Neural cell (in vitro differentiated cells): ENCODE data around the gene HSF4.

Experiments used
- CTCF ChIP-seq: fragments of 450-650 bp; IDR thresholded peaks from 2 replicates; pipeline ENCODE4 v1.5.1; 2014; ENCODE audit warnings: antibody characterized with exemption, mild to moderate bottlenecking, moderate library complexity; ENCODE audit not compliant: poor library complexity, severe bottlenecking
- EP300 ChIP-seq: fragments of 450-650 bp; conservative IDR thresholded peaks from 2 replicates; pipeline ENCODE4 v1.6.1; 2014; ENCODE audit warnings: antibody characterized with exemption, mild to moderate bottlenecking, moderate library complexity; ENCODE audit not compliant: poor library complexity, severe bottlenecking
- EZH2 ChIP-seq: fragments of 200-600, 300-800 bp; shearing (Covaris generic), sonication (generic); IDR thresholded peaks from 2 replicates; pipeline ENCODE4 v1.6.1; 2014; ENCODE audit warnings: antibody characterized with exemption, low read length, borderline replicate concordance, mild to moderate bottlenecking; ENCODE audit not compliant: insufficient read depth, poor library complexity, severe bottlenecking
- MXI1 ChIP-seq: fragments of 450-650 bp; conservative IDR thresholded peaks from 2 replicates; pipeline ENCODE4 v1.6.1; 2014; ENCODE audit warnings: antibody characterized with exemption, mild to moderate bottlenecking; ENCODE audit not compliant: poor library complexity, severe bottlenecking
- POLR2AphosphoS5 ChIP-seq: IDR thresholded peaks from 2 replicates; pipeline ENCODE4 v1.6.1; 2012
- RAD21 ChIP-seq: fragments of 450-650 bp; conservative IDR thresholded peaks from 2 replicates; pipeline ENCODE4 v1.6.1; 2014; ENCODE audit warnings: antibody characterized with exemption, mild to moderate bottlenecking, moderate library complexity
- REST ChIP-seq: IDR thresholded peaks from 2 replicates; pipeline ENCODE4 v1.6.1; 2012; ENCODE audit warnings: borderline replicate concordance
- SMC3 ChIP-seq: fragments of 450-650 bp; conservative IDR thresholded peaks from 2 replicates; pipeline ENCODE4 v1.6.1; 2014; ENCODE audit warnings: antibody characterized with exemption, mild to moderate bottlenecking, moderate library complexity; ENCODE audit not compliant: poor library complexity
- TAF1 ChIP-seq: IDR thresholded peaks from 2 replicates; pipeline ENCODE4 v1.6.1; 2012; ENCODE audit warnings: low read depth

- no peak for TF ChIP-seq CTCF
- TF ChIP-seq POLR2AphosphoS5: no peak
- no peak for TF ChIP-seq REST
- TF ChIP-seq EZH2: no peak
- no peak for TF ChIP-seq EP300
- TF ChIP-seq RAD21: no peak
- no peak for TF ChIP-seq TAF1
- TF ChIP-seq SMC3: no peak
- no peak for TF ChIP-seq MXI1
These were observed 7.3 kb upstream of the HSF4 start for GRCh38 chr16:67157106-67157748.
